Peyer's patch (tissue), 4 donors: Measurements from ENCODE around the gene PGS1. TPM values are rescaled to one million over a fixed set of nuclear protein-coding genes. Genes with fewer than 3 reads are reported as not detected.

Source experiments
- DNase-seq, 3 donors: peaks; one replicate each; pipeline ENCODE4 v3.0.0-alpha.2; 2017 to 2019
- H3K27ac ChIP-seq, 4 donors: fragments of 200-600 bp; sonication (generic); one replicate each; pipeline ENCODE4 v1.5.1; 2016 to 2019
- H3K27me3 ChIP-seq, 2 donors: fragments of 200-600 bp; sonication (generic); one replicate each; pipeline ENCODE4 v1.5.1; 2019
- H3K36me3 ChIP-seq, 3 donors: fragments of 200-600 bp; sonication (generic); one replicate each; pipeline ENCODE4 v1.5.1; 2016 to 2019
- H3K4me1 ChIP-seq, 4 donors: fragments of 200-600 bp; sonication (generic); one replicate each; pipeline ENCODE4 v1.5.1; 2016 to 2019
- H3K4me3 ChIP-seq, 4 donors: fragments of 200-600 bp; sonication (generic); 1 replicate in 3 of 4; 2 replicates in 1 of 4; pipeline ENCODE4 v1.5.1; 2016 to 2019; ENCODE audit warnings: mild to moderate bottlenecking in 1 of 4
- H3K9me3 ChIP-seq, 4 donors: fragments of 200-600 bp; sonication (generic); one replicate each; pipeline ENCODE4 v1.5.1; 2016 to 2019; ENCODE audit warnings: mild to moderate bottlenecking in 1 of 4
- POLR2A ChIP-seq, 2 donors: fragments of 450-650 bp; IDR thresholded peaks; one replicate each; pipeline ENCODE4 v1.5.1; 2017; ENCODE audit warnings: antibody characterized with exemption in 2 of 2, mild to moderate bottlenecking in 2 of 2, moderate library complexity in 2 of 2
- total RNA-seq, 4 donors: library from RNA; depleted of rRNA; stranded (reverse); fragments of >200 nt; gene quantifications; one replicate each; pipeline ENCODE4 v1.1.0, GENCODE V29; 2016
- TF ChIP-seq, protein P1 (sequence below), 6 experiments: fragments of 450-650 bp in 4 of 6; fragments of 200-600 bp in 2 of 6; sonication (generic) in 1 of 6; IDR thresholded peaks; one replicate each; pipeline ENCODE4 v1.5.1; 2017 to 2019; ENCODE audit warnings: antibody characterized with exemption in 6 of 6, mild to moderate bottlenecking in 3 of 6, moderate library complexity in 1 of 6

The PGS1 gene
- total RNA-seq, 4 donors from 2014 or later: 32.4 to 149 (median 116) TPM

DNA sequence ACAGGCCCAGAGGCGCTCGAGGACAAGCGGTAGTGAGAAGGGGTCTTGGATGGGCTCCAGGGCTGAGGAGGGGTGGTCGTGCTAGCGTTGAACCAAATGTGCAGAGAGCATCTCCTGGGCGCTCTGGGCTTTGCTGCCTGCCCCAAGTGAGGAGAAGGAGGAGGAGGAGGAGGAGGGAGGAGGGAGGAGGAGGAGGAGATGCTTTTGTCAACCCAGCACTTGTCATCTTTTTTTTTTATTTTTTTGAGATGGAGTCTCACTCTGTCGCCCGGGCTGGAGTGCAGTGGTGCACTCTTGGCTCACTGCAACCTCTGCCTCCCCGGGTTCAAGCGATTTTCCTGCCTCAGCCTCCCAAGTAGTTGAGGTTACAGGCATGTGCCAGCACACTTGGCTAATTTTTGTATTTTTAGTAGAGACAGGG is 59.8 kb downstream of the PGS1 start:
- H3K27ac ChIP-seq: no peak overlapping the region
- TF ChIP-seq, protein P1, sequence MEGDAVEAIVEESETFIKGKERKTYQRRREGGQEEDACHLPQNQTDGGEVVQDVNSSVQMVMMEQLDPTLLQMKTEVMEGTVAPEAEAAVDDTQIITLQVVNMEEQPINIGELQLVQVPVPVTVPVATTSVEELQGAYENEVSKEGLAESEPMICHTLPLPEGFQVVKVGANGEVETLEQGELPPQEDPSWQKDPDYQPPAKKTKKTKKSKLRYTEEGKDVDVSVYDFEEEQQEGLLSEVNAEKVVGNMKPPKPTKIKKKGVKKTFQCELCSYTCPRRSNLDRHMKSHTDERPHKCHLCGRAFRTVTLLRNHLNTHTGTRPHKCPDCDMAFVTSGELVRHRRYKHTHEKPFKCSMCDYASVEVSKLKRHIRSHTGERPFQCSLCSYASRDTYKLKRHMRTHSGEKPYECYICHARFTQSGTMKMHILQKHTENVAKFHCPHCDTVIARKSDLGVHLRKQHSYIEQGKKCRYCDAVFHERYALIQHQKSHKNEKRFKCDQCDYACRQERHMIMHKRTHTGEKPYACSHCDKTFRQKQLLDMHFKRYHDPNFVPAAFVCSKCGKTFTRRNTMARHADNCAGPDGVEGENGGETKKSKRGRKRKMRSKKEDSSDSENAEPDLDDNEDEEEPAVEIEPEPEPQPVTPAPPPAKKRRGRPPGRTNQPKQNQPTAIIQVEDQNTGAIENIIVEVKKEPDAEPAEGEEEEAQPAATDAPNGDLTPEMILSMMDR (IDR thresholded peaks at IDR 0.05): no peak
- TF ChIP-seq POLR2A (IDR thresholded peaks at IDR 0.05): no peak
- H3K9me3 ChIP-seq: no peaks in the 10 kb centered on the region
- no peak for DNase-seq
- H3K36me3 ChIP-seq: no peaks in the 10 kb centered on the region
- no peak overlapping the region for H3K4me3 ChIP-seq
- no peaks in the 10 kb centered on the region for H3K4me1 ChIP-seq
- H3K27me3 ChIP-seq: no peaks in the 10 kb centered on the region

DNA sequence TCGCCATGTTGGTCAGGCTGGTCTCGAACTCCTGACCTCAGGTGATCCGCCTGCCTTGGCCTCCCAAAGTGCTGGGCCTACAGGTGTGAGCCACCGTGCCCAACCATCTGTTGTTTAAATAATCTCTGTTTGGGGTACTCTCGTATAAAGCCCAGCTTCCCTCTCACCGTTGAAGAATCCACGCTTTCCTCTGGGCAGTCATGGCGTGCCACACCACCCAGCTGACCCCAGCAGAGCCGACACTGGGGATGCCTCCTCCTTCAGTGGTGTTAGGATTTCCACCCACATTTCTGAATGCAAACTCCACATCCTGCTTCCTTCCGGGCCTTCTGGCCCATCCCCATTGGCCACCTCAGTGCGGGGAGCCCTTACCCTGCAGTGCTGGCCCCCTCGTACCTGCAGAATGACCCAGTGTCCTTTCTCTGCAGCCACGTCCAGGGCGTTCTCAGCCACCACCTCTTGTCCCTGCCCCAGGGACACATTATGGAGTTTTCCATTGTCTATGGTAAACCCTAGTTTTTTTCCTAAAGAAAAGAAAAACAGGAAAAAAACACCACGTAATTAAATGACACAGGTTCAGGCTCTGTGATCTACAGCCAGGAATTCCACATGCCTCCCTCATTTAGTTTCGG is 60.4 kb downstream of the PGS1 start:
- no peaks in the 10 kb centered on the region for H3K36me3 ChIP-seq
- TF ChIP-seq POLR2A (IDR thresholded peaks at IDR 0.05): no peak
- TF ChIP-seq, protein P1 (IDR thresholded peaks at IDR 0.05): no peak
- no peaks in the 10 kb centered on the region for H3K27me3 ChIP-seq
- no peak overlapping the region for H3K27ac ChIP-seq
- no peak for DNase-seq
- no peaks in the 10 kb centered on the region for H3K9me3 ChIP-seq
- H3K4me3 ChIP-seq: no peak overlapping the region
- H3K4me1 ChIP-seq: no peaks in the 10 kb centered on the region

DNA sequence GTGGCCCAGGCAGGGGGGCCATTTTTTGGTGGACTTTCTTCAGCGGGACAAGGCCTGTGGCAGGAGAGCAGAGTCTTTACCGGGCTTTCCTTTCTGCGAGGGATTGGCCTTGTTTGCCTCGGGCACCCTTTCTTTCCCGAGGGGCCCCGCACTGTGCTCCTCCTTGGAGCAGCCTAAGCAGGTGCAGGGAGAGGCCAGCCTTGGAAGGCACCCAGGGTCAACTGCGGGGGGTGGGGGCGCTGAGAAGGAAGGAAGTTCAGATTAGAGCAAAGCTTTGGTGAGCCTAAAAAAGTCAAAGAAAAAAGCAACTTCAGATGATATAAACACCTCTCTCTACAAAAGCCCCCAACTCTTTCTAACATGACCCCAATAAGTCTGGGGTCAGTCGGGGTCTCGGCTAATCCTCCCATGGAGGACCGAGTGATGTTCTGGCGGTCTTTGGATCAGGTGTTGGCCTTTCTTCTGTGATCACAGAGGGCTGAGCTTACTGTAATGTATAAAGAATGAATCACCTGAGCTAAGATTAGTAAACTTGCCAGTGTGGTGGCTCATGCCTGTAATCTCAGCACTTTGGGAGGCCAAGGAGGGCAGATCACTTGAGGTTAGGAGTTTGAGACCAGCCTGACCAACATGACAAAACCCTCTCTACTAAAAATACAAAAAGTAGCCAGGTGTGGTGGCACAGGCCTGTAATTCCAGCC is 63.0 kb downstream of the PGS1 start:
- H3K27me3 ChIP-seq: no peaks in the 10 kb centered on the region
- no peaks in the 10 kb centered on the region for H3K36me3 ChIP-seq
- no peaks in the 10 kb centered on the region for H3K4me1 ChIP-seq
- no peak overlapping the region for H3K27ac ChIP-seq
- no peaks in the 10 kb centered on the region for H3K9me3 ChIP-seq
- DNase-seq: no peak
- TF ChIP-seq, protein P1 (IDR thresholded peaks at IDR 0.05): no peak
- TF ChIP-seq POLR2A (IDR thresholded peaks at IDR 0.05): no peak
- H3K4me3 ChIP-seq: no peak overlapping the region

- TF ChIP-seq, protein P1 (IDR thresholded peaks at IDR 0.05): no peak
- TF ChIP-seq POLR2A (IDR thresholded peaks at IDR 0.05): no peak
- no peak overlapping the region for H3K4me3 ChIP-seq
- H3K27me3 ChIP-seq: no peaks in the 10 kb centered on the region
- H3K9me3 ChIP-seq: no peaks in the 10 kb centered on the region
- DNase-seq: peak in 1 of 3 donors; percentile 78
- H3K27ac ChIP-seq: no peak overlapping the region
- no peaks in the 10 kb centered on the region for H3K4me1 ChIP-seq
- H3K36me3 ChIP-seq: no peaks in the 10 kb centered on the region
Observed at GRCh38 chr17:78442648-78443218, 64.3 kb downstream of the PGS1 start.

- Histone ChIP-seq H3K27me3 (no peaks in the 10 kb centered on the region), H3K4me3 (no peak overlapping the region), H3K4me1 (no peaks in the 10 kb centered on the region), H3K27ac (no peak overlapping the region), H3K36me3 (no peaks in the 10 kb centered on the region), H3K9me3 (no peaks in the 10 kb centered on the region)
- no peak for DNase-seq
- TF ChIP-seq, protein P1 (IDR thresholded peaks at IDR 0.05): no peak
- no peak for TF ChIP-seq POLR2A (IDR thresholded peaks at IDR 0.05)
Observed at GRCh38 chr17:78444392-78444791, 65.9 kb downstream of the PGS1 start.
